HCEC 1CT (cell line): ENCODE results near the gene SPRY1.

ENCODE experiments used
- DNase-seq: peaks from one replicate; pipeline ENCODE4 v3.0.0-alpha.2; 2017

Gene SPRY1

DNA sequence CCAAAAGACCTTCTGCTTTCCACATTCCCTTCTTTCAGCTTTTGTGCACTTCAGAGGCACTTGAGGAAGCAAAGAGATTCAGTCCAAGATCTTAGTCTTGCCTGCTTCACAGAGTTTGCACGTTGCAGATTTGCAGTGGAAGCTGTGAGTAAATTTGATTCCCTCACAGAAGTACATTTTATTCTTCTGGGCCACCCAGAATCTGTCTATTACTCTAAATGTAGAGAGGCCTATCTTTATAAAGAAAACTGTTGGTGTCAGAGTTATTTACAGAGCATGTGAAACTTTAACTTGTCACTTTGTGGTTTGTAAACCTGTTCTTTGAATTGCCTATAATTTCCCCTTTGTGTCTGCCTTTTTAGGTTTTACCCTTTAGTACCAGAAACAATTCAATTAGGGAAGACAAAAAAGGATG is 15.5 kb downstream of the SPRY1 start:
- no peak for DNase-seq

DNA sequence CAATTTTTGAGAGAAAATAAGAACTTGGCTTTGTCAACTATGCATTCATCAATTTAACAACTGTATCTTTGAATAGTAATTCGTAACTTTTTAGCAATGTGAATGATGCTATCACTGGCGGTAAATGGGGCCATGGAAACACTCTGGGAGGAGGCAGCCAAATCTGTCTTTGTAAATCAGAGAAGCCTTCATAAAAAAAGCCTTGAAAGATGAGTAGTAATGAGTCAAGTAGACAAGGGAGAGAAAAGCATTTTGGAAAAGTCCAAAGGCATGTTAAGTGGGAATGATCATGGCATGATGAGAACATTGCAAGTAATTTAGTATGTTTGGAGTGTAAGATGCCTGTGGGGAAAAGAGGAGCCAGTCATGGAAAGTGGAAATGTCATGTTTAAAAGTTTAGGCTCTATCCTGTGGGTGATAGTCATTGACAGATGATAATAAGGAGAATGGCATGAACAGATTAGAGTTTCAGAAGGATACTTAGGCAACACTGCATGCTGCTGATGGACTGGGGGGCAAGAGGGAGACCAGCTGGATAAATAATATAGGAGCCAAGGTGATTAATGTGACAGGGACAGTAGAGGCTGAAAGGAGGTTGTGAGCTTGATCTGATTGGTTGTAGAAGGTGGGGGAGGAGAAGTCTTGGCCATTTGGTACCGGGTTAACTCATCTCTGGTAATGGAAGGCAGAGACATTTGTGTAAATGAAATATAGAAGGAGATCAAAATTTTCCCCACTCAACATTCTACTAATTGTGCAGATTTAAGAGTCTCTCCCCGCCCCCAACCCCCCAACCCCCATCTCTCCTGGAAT is 16.3 kb downstream of the SPRY1 start:
- DNase-seq, result peak; percentile 40

DNA sequence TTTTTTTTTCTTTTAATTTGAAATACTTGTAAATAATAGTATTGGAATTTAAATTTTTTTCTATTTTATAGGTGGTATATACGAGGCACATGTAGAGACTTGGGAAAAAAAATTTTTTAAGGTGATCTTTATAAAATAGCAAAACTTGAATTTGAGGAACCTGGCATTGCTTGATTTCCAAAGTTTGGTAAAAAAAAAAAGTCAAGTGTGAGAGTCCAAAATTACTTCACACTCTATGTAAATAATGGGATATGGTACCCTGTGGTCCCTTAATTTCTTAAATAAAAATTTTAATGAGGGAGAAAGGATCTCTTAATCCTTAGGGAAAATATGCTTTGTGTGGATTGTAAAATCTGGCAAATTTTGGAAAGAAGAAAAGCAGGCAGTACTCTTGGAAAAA is 19.0 kb downstream of the SPRY1 start:
- no peak for DNase-seq

DNA sequence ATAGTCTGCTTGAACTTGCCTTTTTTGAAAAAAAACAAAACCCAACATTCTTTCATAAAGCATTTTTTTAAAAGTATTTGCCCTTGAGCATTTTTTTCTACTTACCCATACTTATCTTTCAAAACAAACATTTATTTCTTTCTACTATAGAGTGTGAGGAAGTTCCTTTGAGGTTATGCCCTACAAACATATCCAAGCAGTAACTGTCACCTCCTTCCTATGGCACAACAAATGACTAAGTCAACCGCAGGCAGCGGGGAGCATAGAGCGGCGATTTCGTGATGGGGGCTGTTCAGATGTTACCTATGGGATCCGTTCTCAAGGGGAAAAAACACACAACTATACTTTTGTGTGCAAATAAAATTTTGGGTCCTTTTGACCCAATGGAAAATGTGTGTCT is 19.4 kb downstream of the SPRY1 start:
- peak; percentile 45 for DNase-seq

DNA sequence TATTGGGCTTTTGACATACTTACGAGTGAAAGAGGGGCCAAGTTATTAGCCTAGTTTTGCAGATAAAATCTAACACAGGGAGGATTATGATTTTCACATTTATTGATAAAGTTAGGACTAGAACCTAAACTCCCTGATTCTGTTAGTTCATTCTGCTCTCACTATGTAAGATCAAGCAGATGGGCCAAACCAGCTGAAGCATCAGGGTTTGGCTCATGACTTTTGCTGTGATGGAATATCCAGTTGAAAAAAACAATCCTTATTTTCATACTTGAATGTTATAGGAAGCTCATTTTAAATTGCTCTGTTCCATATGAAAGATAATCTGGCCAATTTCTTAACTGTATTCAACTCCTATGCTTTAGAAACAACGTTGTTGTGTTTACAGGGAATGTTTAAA is 21.2 kb downstream of the SPRY1 start:
- no peak for DNase-seq

DNA sequence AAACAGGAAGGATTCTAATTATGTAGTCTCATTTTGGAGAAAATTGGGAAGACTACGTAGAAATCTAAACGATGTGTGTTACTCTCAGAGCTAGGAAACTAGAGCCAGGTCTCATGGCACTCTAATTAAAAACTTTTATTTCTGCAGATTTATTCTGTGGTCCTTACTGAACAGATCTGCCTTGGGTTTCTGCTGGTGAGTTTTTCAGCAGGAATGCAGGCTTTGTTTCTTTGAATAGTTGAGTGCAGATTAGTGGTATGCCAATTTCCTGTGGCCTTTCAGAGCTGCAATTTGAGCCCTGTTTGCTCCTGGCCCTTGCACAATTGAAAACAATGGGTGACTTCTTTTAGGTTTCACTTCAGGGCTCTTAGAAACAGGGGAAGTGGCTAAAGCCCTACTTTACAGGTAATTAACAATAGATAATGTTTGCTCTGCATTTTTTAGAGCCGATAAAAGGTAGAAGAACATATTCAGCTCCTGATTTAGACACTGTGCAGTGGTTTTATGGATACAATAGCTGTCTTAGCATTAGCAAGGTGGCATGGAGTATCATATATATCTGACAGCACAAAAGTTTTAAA is 21.8 kb downstream of the SPRY1 start:
- DNase-seq, result peak; percentile 76

DNA sequence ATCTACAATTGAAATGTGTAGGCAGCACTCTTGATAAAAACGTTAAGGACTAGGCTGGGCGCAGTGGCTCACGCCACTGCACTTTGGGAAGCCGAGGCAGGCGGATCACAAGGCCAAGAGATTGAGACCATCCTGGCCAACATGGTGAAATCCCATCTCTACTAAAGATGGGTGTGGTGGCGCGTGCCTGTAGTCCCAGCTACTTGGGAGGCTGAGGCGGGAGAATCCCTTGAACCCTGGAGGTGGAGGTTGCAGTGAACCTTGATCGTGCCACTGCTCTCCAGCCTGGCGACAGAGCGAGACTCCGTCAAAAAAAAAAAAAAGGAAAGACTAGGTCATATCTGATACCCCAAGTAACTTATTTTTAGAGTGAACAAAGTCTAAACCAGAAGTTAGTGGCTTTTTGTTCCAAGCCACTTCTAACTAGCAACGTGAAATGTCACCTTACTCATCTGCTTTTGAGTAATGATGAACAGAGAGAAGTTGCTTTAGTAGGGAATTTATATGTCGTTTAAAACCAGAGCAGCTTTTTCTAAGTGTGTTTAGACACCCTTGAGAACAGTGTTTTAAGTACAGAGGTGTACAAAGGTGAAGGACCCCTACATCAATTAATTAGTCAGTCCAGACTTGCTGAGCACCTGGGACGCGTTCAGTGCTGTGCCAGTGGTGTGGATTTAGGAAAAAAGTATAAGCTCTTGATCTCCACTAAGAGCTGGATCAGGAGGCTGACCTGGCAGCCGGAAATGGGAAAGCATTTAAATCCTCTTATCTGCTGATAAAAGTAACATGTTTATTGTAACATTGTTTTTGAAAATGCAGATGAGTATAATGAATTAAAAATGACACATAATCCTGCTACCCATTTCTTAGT is 23.5 kb downstream of the SPRY1 start:
- DNase-seq, result no peak

DNA sequence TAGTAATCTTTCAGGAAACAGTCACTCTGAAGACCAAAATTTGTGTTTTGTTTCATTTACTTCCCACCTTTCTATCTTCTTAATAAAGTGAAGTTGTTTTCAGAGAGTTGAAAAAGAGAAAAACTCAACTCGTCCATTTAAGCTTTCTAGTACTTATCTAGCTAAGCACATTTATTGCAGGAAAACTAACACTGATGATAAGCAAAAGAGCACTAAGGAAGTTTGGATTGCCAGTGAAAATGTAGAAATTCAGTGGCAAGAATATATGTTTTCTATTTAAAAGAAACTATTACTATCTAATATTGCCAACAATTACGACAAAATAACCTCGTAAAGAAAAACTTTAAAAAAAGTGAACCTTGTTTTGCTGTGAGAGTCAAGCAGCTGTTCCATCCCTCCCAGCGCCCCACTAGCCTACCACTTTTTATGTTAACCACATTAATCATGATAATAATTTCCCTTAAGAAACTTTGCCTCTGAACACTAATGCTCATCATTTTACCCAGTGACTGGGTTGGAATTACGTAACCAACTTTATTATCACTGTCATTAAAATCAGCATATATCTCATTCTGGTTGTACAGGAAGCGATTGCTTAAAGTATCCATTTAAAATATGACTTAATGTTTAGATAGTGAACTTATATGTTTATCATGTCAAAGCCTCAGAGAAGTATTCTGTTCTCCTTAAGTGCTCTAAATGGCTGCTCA is 24.8 kb downstream of the SPRY1 start:
- DNase-seq, result peak; percentile 3

DNA sequence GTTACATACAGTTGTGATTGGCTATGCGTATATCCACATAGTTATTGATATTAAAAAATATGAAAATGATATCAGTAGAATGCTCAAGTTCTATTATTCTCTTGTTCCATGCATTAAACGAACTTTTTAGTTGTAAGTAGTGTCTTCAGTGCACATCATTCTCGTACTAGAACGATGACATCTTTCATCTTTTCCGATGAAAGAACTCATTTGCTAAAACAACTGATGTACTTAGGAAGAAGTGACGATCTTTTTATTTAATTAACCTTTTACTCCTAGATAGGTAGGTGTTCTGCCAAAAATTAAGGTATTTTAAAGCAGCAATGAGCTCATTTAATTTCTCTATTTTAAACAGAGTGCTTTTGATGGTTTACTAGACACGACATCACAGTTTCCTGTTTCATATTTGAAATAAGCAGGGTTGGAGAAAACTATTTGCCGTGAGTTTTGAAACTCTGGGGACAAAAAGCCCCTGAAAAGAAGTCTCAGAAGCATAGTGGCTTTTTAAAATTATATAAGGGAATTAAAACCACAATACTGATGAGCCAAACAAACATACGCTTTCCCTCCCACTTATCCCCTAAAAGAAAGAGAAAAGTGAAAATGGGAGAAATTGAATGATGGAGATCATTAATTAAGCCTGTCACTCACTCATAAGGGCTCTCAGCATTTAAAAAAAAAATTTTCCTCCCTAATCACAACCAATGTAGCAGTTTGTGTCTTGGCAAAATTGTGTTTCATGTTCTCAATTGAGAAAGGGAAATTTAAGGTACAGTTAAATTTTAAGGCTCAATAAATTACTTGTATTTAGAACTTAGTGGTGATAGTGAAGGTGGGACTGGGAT is 25.6 kb downstream of the SPRY1 start:
- DNase-seq, result no peak

DNA sequence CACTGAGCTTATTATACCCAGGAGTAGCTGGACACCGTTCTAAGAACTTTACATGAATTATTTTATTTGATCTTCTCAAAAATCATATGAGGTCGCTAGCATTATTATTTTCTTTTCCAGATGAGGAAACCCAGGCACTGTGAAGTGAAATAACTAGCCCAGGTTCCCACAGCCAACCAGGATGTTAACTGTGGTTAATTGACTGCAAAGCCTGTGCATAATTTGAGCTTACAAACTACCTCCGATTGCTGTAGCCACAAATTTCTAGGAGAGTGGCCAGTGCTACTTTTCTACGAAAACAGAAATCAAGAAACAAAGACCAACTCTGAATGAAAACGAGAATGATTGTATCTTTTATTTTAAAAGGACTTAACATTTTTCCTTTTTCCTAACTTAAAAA is 27.2 kb downstream of the SPRY1 start:
- DNase-seq, result no peak

DNA sequence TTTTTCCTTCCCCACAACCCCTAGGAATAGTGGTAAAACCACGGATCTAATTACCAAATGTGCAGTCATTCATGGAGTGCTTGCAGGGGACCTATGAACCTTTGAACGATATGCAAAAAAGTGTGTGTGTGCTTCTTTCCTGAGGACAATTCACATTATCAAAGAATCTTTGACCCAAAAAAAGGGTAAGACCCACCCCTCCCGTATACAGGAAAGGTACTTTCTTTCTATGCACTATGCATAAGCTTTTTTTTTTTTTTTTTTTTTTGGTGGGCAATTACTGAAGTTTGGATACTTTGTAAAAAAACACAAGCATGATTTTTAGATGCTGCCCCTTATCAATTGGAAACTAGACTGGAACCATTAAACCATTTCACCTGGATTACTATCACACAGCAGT is 31.4 kb downstream of the SPRY1 start:
- DNase-seq, result no peak

DNA sequence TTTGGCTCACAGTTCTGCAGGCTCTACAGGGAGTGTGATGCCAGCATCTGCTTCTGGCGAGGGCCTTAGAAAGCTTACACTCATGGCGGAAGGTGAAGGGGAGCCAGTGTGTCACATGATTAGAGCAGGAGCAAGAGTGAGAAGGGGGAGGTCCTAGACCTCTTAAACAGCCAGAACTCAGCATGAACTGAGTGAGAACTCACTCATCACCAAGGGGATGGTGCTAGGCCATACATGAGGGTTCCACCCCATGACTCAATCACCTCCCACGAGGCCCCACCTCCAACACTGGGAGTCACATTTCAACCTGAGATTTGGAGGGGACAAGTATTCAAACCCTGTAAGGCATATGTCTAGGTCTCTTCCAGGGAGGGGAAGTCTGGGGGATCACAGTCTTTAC is 33.4 kb downstream of the SPRY1 start:
- no peak for DNase-seq

DNA sequence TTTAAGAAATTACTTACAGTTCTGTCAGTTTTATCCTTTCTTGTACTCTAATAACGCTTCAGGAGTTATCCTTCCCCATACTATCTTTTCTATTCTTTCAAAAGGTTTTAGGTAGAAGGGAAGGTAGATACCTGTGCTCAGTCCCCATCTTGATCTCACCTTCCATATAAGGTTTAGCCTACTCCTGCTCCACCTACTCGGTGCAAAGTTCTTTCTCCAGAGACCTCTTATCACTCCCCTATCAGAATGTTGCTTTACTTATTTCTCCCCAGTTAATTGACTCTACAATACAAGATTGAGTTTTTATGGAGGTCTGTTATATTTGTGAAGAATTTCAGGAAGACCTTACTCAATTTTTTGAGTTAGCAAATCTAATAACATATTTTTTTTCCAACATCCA is 33.9 kb downstream of the SPRY1 start:
- DNase-seq, result no peak

DNA sequence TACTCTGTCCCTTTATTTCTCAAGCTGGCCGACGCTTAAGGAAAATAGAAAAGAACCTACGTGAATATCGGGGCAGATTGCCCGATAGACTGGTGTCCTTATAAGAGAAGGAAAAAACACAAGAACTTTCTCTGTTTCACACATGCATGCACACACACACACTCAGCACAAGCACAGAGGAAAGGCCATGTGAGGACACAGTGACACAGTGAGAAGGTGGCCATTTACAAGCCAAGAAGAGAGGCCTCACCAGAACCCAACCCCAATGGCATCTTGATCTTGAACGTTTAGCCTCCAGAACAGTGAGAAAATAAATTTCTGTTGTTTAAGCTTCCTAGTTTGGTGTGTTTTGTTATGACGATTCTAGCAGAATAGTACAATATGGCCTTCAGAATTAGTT is 37.0 kb downstream of the SPRY1 start:
- no peak for DNase-seq

DNA sequence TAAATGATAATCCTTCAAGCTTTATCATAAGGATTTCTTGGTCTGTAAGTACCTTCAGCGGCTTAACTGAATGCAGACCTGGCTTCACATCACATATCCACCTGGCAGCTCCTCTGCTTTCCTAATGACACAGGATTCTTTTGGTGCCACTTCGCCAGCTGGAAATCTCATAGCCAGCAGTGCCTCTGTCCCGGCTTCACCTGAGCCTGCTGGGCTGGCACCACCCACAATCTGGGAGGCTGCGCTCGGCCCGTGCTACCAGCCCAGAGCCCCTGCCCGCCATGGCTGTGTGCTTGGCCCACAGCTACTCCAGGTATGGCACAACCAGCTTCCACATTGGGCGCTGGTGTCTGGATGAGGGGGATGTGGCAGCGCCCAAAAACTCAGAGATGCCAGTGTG is 37.4 kb downstream of the SPRY1 start:
- no peak for DNase-seq

DNA sequence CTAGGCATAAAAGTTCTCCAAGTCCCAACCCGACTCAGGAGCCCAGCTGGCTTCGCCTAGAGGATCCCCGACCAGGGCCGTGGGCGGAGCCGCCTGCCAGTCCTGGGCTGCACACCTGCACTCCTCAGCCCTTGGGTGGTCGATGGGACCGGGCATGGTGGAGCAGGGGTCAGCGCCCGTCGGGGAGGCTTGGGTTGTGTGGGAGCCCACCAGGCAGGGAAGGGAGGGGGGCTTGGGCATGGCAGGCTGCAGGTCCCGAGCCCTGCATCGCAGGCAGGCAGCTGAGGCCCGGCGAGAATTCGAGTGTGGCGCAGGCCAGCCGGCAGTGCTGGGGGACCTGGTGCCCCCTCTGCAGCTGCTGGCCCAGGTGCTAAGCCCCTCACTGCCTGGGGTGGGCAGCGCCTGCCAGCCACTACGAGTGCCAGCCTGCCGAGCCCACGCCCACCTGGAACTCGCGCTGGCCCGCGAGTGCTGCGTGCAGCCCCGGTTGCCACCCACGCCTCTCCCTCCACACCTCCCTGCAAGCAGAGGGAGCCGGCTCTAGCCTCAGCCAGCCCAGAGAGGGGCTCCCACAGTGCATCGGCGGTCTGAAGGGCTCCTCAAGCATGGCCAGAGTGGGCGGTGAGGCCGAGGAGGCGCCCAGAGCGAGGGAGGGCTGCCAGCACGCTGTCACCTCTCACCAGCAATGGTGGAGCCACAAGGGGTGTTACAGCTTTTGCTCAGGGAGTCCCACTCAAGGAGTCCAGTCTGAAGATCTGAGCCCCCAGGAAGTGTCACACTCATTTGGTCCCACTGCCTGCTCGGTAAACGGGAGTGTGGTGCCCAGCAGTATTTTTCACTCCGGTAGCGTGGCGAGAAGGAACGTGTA is 38.9 kb downstream of the SPRY1 start:
- no peak for DNase-seq

DNA sequence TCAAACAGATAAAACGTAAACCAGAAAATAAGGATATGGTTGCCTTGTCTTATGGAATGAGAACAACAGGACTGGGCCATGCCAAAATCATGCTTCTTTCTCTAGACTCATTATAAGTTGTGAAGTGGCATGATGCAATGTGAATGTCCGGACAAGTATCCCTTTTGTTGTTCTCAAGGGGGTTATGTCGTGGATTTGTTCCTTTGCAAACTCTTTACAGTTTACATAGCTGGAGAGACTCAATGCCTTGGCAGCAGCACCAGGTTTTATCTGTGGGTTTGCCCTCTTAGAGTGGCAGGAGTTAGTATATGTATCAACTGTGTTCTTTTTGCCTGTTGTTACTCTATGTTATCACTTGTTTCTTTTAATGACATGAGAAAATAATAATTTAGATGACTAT is 41.4 kb downstream of the SPRY1 start:
- no peak for DNase-seq

DNA sequence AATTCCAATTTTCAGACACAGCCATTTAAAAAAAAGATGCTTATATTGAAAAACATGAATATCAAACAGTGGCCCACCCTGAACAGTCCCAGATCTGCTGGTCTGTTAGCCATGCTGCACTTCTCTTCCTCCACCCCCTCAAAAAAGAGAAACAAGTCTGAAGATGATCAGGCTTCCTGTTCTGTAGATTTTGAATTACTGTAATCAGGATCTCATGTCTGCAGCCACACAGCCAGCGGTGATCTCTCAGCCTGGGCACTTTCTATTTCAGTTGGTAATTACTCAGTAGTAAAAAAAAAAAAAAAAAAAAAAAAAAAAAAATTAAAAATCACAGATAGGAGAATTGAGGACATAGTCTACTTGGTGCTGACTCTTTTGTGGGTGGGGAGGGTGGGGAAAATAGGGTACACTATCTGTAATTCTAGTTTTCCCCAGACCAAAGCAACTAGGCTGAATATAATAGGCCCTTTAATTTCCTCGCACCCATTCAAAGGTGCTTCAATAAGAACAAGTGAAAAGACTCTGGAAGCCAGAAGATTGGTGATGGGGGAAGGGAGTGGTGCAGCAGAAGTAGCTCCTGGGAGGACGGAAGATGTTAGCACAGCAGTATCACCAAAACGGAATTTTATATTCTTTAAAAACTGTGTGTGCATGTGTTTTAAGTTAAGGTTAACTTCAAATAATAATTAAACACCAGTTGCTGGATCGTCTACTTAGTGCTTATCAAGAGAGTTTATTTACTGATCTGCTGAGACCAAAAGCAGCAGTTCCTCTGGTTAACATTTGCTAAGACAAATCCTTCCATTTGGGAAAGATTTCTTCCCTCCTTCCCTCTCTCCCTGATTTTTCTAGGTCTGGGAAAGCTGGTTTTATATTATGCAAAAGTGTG is 47.0 kb downstream of the SPRY1 start:
- DNase-seq, result no peak

DNA sequence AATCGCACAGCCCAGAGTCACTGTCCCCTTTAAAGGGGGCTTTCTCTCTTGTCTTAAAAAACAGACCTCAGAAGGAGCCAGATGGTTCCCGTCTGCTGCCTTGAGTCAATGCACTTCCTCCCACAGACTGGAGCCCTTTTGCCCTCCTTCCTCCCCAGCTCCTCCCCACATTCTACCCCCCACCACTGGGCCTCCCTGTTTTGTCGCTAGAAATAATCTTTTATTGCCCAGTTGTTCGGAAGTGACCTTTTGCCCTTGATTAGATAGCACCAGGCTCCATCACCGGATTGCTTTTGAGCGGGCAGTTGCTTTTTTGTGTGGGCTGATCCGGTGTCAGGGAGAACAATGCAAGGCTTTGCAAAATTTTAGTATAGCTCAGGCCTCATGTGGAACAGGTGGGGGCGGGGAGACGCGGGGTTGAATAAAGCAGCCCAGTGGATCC is 47.7 kb downstream of the SPRY1 start:
- peak; percentile 4 for DNase-seq

DNA sequence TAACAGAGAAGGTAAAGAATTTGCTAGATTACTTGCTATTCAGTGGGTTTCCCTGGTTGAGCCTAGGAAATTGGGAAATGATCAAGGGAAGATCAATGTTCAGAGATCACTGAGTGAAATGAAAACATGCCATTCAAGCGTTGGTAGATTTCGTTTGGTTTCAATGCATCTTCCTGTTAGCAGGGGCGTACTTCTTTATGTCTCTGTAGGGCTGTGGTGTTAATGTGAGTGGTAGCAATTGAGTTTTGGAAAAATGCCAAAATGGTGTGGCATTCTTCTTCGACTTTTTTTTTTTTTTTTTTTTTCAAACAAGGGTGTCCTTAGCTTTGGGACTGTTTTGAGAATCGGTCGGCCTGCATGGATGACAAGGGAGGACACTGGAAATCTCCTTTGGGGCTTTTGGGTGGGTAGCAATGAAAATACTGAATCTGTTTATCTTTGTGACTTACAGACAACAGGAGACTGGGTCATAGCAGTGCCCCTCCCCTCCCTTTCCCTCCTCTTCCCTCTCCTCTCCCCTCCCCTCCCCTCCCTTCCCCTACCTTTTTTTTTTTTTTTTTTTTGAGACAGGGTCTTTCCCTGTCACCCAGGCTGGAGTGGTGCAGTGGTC is 50.4 kb downstream of the SPRY1 start:
- DNase-seq, result no peak
